Measurements from ENCODE around the gene MAGEF1. TPM values are rescaled to one million over a fixed set of nuclear protein-coding genes. Genes with fewer than 3 reads are reported as not detected.

The MAGEF1 gene
- total and polyA plus RNA-seq, 2 of the 13 experiments (the other 11 are each of a cell fraction or from before 2014, with no cell fraction given): 26.0 to 62.4 TPM

GRCh38 chr3:184738506-184738890 is 26.6 kb upstream of the MAGEF1 start:
- in situ Hi-C loops (cut with HindIII; ENCODE audit: extremely low pct_ligation_motif_present, low pct_unique_long_range_greater_than_20kb): no loop called here
- Histone ChIP-seq H2AFZ (ENCODE audit: low read length) (no peak overlapping the region), H3K27ac (ENCODE audit: extremely low read length, insufficient read depth, low read length) (no peak overlapping the region), H3K9ac (ENCODE audit: insufficient read depth, low read depth, low read length) (no peak overlapping the region), H3K4me3 (replicated peaks in 1 of 3; ENCODE audit: insufficient read depth in 1 of 3, low read depth in 2 of 3, low read length in 3 of 3) (no peak overlapping the region), H3K9me3 (ENCODE audit: low read length) (no peaks in the 10 kb centered on the region), H3K4me2 (ENCODE audit: low read depth, low read length) (no peak overlapping the region), H3K36me3 (replicated peaks in 1 of 2; ENCODE audit: control insufficient read depth in 1 of 2, insufficient read depth in 2 of 2, low read length in 2 of 2) (no peaks in the 10 kb centered on the region), H4K20me1 (ENCODE audit: insufficient read depth, low read length) (no peaks in the 10 kb centered on the region), H3K79me2 (ENCODE audit: insufficient read depth, low read length) (no peaks in the 10 kb centered on the region), H3K4me1 (ENCODE audit: insufficient read depth, low read length) (no peaks in the 10 kb centered on the region), H3K27me3 (ENCODE audit: control insufficient read depth in 1 of 2, insufficient read depth in 2 of 2, low read length in 2 of 2) (peaks cover 0 to 38% of the 10 kb centered on the region in 2 experiments; a peak in 4 of 5 replicates)
- BruUV-seq (replicated peaks): no TSS peak
- CTCF ChIA-PET (ENCODE audit: low intra/inter-chr PET ratio, low total read pairs): no interaction called here
- no peak for ATAC-seq
- POLR2A ChIA-PET: no interaction called here
- TF ChIP-seq PBX3 (CRISPR knock-in tag; IDR thresholded peaks at IDR 0.05; ENCODE audit: borderline replicate concordance): no peak
- no peak for TF ChIP-seq ZNF260 (CRISPR knock-in tag; IDR thresholded peaks at IDR 0.05; ENCODE audit: borderline replicate concordance, low read depth)
- no peak for TF ChIP-seq RORA (CRISPR knock-in tag; IDR thresholded peaks at IDR 0.05)
- no peak for TF ChIP-seq ZNF446 (CRISPR knock-in tag; IDR thresholded peaks at IDR 0.05)
- no peak for TF ChIP-seq ZSCAN25 (CRISPR knock-in tag; IDR thresholded peaks at IDR 0.05)
- TF ChIP-seq GATAD1 (CRISPR knock-in tag; IDR thresholded peaks at IDR 0.05): no peak
- no peak for TF ChIP-seq ZNF777 (CRISPR knock-in tag; IDR thresholded peaks at IDR 0.05)
- TF ChIP-seq ZNF704 (CRISPR knock-in tag; IDR thresholded peaks at IDR 0.05; ENCODE audit: borderline replicate concordance): no peak
- TF ChIP-seq GLI4 (CRISPR knock-in tag; IDR thresholded peaks at IDR 0.05; ENCODE audit: borderline replicate concordance): no peak
- TF ChIP-seq, protein P1, sequence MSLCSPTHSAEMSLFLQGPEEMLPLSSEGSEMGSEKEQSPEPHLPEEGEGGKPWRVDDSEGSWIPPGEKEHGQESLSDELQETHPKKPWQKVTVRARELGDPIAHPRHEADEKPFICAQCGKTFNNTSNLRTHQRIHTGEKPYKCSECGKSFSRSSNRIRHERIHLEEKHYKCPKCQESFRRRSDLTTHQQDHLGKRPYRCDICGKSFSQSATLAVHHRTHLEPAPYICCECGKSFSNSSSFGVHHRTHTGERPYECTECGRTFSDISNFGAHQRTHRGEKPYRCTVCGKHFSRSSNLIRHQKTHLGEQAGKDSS (CRISPR knock-in tag; IDR thresholded peaks at IDR 0.05; ENCODE audit: borderline replicate concordance, low read depth): no peak
- TF ChIP-seq NFRKB (IDR thresholded peaks at IDR 0.05): no peak
- no peak for TF ChIP-seq ZNF570 (CRISPR knock-in tag; IDR thresholded peaks at IDR 0.05; ENCODE audit: borderline replicate concordance)
- no peak for TF ChIP-seq ZNF678 (CRISPR knock-in tag; IDR thresholded peaks at IDR 0.05)
- intact Hi-C loops (cut with micrococcal nuclease; ENCODE audit: unreplicated experiment): no loop called here
- FAIRE-seq: no peak
- no peak for DNase-seq (ENCODE audit: low spot score)
- WGBS (ENCODE audit: low lambda C conversion rate): 28% methylated on average over 8 of the region's 8 CpGs
